Measurements from ENCODE around the gene NCAM1.

Gene NCAM1

DNA sequence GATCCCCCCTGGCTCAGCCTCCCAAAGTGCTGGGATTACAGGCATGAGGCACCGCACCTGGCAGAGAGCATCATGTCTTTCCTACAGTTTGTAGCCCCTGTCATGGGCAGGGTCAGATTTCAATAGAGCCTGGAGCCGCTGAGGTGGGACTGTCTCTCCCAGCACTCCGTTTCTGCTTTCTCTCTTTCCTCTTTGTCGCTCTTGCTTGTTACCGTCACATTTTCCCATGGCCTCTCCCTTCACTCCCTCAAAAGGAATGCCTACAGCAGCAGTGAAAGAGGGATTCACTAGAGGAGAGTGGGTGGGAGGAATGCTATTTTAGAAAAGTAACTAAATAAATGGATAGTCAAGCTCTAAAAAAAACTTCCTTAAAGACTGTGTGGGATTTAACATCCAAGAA lies 216.5 kb downstream of the NCAM1 start:
- in situ Hi-C loops (cut with HindIII; ENCODE audit: low pct_ligation_motif_present, low pct_unique_long_range_greater_than_20kb, low sequenced_read_pairs): no loop called here
- no peak for DNase-seq

DNA sequence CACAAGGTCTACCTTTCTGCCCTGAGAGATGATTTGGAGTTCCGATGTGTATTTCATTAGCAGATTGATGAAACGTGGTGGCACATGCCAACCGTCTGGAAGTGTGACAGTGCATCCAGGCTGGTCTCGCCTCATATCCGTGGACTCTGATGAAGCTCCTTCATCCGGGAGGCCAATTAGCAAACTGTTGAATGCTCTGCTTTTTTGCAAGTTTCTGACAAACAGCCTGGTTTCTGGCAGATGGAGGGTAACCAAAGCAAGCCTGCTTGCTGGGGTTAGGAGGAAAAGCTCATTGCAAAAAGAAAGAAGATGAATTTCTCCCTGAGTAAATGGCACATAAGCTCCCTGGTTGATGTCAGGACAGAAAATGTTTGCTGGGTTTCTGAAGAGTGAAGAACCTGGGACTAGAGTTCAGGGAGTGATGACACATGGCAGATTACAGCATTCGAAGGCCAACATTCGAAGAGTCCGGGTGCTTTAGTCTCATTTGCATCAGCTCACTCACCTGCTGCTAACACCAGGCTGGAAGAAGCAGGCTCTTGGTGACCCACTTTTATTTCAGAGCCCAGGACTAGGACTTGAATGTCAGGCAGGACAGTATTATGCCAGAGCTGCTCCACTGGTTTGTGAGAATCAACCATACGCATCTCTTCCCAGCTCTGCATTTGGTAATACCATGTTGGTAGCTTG lies 217.3 kb downstream of the NCAM1 start:
- in situ Hi-C loops (cut with HindIII; ENCODE audit: low pct_ligation_motif_present, low pct_unique_long_range_greater_than_20kb, low sequenced_read_pairs): no loop called here
- no peak for DNase-seq

DNA sequence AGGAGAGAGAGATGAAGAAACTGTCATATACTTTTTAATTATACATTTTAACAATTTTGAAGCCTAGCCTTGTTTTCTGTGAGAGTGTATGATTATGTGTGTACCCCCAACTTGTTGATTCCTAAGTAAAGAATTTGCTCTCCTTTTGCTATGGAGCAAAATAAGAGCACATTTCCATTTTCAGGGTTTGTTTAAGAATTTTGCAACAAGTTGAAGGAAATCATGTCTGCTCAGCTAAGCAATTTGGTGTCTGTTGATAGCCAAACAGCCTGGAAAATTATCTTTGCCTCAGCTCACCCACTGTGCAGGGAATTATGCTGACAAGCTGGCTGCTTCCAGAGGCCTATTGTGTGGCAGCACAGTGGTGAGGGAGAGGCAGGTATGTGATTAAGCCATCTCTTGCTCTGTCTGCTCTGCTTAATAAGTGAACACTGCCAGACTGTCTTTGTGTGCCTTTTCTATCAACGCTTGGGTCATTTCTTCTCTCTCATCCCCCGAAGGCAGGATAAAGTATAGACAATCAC lies 218.0 kb downstream of the NCAM1 start:
- in situ Hi-C loops (cut with HindIII; ENCODE audit: low pct_ligation_motif_present, low pct_unique_long_range_greater_than_20kb, low sequenced_read_pairs): no loop called here
- DNase-seq: no peak

DNA sequence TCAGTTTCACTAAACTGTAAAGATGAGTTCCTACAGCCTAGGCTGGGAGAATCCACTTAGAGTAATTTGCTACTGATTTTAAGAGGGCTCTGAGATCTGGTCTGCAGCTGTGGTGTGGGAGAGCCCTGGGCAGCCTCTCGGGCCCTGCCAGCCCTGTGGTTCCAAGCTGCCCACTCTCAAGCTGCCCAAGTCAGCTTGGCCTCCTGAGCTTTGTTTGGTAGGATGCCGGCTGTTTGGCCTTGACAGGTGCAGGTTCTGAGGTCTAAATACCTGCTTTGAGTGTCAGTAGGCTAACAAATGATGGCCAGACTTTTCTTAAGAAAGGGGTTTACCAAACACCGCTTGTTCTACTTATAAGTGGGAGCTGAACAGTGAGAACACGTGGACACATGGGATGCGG lies 219.9 kb downstream of the NCAM1 start:
- no peak for DNase-seq
- in situ Hi-C loops (cut with HindIII; ENCODE audit: low pct_ligation_motif_present, low pct_unique_long_range_greater_than_20kb, low sequenced_read_pairs): no loop called here

DNA sequence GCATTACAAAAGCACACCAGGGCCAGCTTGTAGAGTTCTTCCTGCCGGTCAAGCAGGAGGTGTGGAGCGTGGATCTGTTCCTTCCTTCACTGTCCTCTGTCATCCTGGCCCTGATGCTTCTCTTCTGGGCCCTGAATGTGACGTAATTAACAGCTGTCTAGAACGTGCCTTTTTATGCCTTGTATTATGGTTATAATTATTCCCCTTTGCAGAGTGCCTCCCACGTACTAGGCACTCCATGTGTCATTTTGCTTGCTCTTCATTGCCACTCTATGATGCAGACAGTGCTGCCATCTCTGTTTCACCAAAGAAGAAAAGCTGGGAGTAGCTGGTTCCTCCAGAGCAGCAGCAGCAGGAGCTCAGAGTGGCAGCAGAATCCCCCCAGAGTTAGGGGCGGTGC lies 221.1 kb downstream of the NCAM1 start:
- in situ Hi-C loops (cut with HindIII; ENCODE audit: low pct_ligation_motif_present, low pct_unique_long_range_greater_than_20kb, low sequenced_read_pairs): no loop called here

DNA sequence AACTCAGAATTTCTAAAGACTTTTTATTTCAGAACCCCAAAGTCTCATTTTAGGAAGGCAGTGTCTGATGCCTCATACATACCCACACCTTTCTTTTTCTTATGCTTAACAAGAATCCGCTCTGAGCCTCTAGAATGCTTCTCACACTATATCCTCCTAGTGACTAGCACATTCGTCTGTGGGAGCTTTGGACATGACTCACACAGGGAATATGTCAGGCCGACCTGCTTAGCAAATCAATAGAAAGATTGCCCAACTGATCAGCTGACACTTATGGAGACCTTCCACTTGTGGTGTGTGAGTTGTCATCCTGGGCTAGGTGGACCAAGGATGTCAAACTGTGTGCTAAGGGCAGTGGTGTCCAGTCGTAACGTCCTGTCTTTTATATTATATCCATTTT lies 223.3 kb downstream of the NCAM1 start:
- no peak for DNase-seq
- in situ Hi-C loops (cut with HindIII; ENCODE audit: low pct_ligation_motif_present, low pct_unique_long_range_greater_than_20kb, low sequenced_read_pairs): no loop called here

More for the DNA sequence above, 221.1 kb downstream of the NCAM1 start:
- DNase-seq: no peak

DNA sequence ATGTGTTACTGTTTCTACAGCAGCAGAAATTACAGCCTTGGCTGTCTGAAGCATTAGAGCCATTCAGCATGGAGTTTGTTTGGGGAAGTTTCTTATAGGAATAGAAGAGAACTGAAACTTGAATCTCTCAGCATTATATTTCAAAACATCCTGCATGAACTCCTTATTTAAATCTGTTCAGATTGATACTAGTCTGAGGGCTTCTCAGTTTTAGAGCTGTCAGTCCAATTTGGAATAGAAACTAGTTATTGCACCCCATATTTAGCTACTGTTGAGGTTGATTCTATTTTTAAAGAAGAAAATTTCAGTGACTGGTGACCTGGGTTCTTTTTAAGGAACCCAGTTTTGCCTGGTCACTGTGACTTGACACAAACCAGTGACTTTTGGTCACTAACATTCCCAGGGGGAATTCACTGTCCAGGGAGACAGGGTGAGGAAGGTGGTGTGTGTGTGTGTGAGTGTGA lies 227.2 kb downstream of the NCAM1 start:
- no peak for DNase-seq
- in situ Hi-C loops (cut with HindIII; ENCODE audit: low pct_ligation_motif_present, low pct_unique_long_range_greater_than_20kb, low sequenced_read_pairs): no loop called here

DNA sequence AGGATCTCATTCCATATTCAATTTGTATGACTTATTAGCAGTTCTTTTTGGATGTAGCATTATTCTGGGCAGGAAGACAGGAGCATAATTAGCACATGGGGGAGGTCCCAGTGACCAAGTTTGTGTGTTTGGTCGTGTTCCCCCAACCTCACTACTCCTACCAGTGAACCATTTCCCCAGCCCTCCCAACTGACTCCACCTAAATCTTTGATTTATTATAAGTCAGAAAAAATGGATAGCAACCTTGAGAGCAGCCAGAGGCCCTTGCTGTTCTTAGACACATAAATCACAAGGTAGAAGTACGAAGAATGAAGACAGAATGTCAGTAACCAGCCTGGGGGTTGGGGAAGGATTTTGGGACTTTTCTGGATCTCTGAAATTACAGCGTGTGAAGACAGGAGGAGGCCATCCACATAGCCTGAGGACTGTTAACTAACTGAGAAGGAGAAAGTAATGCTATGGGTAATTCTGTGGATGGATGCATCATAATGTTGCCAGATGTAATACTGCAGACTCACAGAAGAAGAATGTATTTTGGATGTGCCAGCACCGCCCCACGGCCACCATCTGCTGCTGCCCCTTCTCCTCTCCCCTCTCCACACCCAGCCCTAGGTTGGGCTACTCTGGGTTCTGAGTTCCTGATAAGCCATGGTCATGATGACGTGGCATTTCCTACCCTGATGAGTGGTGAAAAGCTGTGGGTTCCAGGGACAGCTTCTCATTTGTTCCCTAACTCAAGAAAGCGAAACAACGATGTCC lies 228.9 kb downstream of the NCAM1 start:
- in situ Hi-C loops (cut with HindIII; ENCODE audit: low pct_ligation_motif_present, low pct_unique_long_range_greater_than_20kb, low sequenced_read_pairs): no loop called here
- DNase-seq: no peak

DNA sequence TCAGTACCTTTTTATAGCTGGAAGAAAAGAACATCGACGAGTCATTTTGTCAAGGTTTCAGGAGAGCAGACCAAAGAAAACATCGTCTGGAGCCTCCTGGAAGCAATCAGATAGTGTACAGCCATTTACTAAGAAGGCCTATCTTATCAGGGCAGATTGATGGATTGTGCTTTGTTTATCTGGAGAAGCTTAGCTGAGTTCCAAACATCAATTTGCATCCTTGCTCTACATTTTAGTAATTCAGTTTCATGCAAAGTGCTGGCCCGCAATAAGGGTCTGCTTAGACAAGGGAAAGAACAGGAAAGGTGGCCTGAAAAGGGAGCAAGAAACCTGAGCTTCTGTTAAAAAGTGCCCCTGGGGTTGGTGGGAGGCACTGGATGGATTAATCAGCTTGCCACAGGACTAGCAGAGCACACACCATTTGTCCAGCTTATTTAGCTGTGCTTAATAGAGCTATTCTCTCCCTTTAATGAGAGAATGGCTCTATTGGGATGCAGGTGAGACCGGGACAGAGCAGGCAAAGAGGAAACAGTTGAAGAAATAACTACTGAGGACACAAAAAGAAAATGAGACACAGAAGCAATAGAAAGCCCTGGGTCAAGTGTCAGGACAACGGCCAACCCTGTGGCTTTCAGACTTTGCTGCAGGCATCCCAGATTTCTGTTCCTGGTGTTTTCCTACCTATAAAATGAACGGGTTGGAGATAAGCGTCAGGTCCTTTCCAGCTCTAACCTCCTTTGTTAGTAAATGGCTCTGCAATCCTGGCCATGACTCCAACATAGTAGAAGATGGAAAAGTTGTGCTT lies 231.1 kb downstream of the NCAM1 start:
- DNase-seq: no peak
- in situ Hi-C loops (cut with HindIII; ENCODE audit: low pct_ligation_motif_present, low pct_unique_long_range_greater_than_20kb, low sequenced_read_pairs): no loop called here

DNA sequence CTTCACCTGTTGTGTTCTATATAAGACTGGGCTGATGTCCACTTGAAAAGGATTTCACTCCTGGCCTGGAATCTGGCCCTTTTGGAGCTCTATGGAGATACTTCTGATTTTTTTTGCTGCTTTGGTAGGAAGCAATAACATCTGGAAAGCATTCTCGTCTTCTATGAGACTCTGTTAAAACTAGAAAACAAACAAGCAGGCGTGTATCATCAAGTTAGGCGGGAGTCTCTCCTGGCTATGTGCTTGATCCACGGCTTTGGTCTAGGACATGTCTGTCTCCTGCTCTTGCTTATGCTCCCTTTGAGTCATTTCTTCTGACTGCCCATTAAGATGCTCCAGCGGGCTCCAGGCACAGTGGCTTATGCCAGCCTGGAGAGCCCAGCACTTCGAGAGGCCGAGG lies 231.8 kb downstream of the NCAM1 start:
- in situ Hi-C loops (cut with HindIII; ENCODE audit: low pct_ligation_motif_present, low pct_unique_long_range_greater_than_20kb, low sequenced_read_pairs): no loop called here
- DNase-seq: no peak

DNA sequence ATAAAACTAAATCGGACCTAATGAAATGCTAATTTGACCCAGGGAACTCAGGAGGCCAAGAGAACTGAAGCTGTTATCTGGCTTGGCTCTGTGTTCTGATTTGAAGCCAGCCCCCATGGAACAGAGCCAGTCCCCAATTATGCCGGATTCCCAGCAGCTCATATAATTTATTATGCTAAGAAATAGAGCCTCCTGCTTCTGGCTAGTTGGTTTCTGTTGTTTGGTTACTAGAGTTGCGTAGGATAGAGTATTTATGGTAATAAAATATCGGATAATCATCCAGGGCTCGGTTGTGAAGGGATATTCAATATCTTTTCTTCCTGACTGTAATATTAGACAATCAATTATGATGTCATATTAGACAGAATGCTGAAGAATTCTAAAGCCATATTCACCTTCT lies 232.7 kb downstream of the NCAM1 start:
- in situ Hi-C loops (cut with HindIII; ENCODE audit: low pct_ligation_motif_present, low pct_unique_long_range_greater_than_20kb, low sequenced_read_pairs): no loop called here
- no peak for DNase-seq

DNA sequence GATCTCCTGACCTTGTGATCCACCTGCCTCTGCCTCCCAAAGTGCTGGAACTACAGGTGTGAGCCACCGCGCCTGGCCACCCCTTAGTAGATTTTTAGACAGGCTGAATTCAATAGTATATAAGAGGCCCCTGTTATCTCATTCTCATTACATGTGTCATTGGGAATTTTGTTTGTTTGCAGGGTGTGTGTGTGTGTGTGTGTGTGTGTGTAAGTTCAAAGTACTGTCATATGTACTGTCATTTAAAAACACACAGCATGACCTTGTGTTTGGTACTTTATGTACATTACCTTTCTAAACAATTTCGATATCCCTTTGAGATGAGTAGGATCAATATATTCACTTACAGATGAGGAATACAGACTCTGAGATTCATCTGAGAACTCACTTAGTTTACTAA lies 234.5 kb downstream of the NCAM1 start:
- DNase-seq: no peak
- in situ Hi-C loops (cut with HindIII; ENCODE audit: low pct_ligation_motif_present, low pct_unique_long_range_greater_than_20kb, low sequenced_read_pairs): no loop called here

DNA sequence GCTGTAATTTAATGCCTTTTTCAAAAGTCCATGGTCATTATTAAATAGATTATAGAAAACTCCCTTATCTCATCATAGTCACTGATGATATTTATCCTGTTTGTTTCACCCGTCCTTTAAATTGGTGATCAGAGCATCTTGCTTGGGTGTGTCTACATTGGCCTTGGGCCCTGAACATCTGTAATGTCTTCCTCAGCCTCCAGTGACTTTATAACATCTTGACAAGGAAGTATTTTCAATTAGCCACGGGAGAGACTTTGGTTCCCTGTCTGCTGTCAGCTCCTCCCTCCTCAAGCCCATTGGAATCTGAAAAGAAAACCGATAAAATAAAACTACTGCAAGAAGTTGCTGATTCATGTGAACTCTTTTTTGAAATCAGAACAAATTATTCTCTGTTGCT lies 236.2 kb downstream of the NCAM1 start:
- in situ Hi-C loops (cut with HindIII; ENCODE audit: low pct_ligation_motif_present, low pct_unique_long_range_greater_than_20kb, low sequenced_read_pairs): no loop called here
- no peak for DNase-seq

DNA sequence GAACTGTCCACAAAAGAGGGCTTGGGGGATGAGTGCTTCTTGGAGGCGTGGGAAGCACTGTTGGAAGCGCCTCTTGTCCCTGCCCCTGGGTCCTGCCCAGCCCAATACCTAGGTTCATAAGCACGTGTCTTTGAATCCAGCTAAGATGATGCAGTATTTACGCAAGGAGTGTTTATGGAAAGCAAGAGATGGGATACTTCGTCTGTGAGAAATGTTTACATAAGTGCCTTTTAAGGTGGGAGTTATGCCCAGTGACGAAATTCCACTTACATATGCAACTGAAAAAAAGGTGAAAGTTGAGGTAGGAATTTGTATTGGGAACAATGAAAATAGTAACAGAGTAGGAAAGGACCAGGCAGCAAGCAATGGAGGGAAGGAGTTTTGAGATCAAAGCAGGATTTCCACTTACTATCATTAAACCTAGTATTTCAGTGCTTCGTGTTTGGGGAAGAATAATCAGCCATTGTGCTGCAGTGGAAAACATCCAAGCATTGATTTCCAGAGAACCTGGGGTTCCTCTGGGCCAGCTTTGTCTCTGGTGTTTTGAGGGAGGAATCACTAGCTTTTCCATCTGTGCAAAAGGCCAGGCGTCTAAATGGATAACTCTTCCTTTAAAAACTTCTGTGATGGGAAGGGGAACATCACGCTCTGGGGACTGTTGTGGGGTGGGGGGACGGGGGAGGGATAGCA lies 237.9 kb downstream of the NCAM1 start:
- in situ Hi-C loops (cut with HindIII; ENCODE audit: low pct_ligation_motif_present, low pct_unique_long_range_greater_than_20kb, low sequenced_read_pairs): no loop called here
- no peak for DNase-seq

DNA sequence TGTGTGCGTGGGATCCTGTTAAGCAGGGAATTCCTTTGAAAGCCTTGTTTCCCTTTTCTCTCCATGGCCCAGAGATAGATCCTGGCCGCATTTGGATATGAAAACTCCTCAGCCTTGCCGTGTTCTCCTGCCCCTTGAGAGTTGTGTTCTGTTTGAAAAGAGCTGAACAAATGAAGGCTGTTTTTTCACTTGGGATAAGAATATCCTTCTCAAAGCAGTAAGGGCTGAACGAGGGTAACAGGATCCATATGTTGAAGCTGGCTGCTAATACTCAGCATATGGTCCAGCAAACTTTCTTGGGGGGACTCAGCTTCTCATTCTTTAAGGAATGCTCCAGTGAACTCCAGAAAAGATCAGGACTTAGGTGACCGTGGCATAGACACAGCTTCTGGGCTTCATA lies 238.6 kb downstream of the NCAM1 start:
- in situ Hi-C loops (cut with HindIII; ENCODE audit: low pct_ligation_motif_present, low pct_unique_long_range_greater_than_20kb, low sequenced_read_pairs): no loop called here

DNA sequence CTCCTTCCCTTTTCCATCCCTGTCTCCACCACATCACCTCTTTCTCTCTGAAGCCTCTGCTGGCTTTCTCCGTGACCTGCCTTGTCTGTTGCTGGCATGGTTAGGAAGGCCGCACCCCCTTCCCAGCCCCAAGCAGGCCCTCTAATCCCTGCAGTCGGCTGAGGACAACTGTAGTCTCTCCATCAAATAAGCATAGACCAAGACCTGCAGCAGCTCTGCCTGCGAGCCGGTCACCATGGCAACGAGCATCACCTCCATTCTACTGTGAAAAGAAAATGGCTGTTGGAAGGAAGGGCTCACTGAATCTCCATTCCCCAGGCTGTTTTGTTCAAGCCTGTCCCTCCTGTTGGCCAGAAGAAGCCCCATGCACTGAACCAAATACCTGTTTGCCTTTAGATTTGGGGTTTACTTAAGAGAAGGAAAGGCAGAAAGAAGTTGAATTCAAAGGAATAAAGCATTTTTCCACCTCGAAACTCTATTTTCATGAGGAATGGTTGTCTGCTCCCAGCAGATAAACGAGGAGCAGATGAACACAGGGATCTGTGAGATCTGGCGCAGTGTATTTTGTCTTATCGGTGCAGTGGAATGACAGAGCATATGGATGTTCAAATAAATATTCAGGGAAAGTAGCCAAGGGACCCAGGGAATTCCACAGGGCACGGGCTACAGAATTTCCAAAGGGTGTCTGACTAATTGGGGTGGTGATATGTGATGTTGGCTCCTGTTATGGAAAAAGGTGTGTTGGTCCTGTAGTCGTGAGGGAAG lies 240.0 kb downstream of the NCAM1 start:
- no peak for DNase-seq
- in situ Hi-C loops (cut with HindIII; ENCODE audit: low pct_ligation_motif_present, low pct_unique_long_range_greater_than_20kb, low sequenced_read_pairs): no loop called here

More for the DNA sequence above, 238.6 kb downstream of the NCAM1 start:
- DNase-seq: no peak

DNA sequence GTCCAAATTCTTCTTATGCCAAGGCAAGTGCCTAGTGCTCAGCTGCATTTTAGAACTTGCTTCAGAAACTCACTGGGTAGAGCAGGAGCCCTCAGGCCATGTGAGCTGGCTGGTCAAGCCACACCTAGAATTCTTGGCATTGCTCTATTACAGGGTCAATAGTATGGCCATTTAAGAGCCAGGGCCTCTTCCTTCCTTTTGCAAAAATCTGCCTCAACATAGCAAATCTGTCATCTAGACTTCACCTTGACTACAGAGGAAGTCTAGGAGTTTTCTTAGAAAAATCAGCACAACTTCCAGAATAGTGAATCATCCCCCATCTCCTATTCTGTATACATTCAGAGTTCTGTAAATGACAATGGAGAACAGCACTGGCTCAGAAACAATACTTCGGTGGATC lies 241.2 kb downstream of the NCAM1 start:
- in situ Hi-C loops (cut with HindIII; ENCODE audit: low pct_ligation_motif_present, low pct_unique_long_range_greater_than_20kb, low sequenced_read_pairs): no loop called here
- DNase-seq: no peak

DNA sequence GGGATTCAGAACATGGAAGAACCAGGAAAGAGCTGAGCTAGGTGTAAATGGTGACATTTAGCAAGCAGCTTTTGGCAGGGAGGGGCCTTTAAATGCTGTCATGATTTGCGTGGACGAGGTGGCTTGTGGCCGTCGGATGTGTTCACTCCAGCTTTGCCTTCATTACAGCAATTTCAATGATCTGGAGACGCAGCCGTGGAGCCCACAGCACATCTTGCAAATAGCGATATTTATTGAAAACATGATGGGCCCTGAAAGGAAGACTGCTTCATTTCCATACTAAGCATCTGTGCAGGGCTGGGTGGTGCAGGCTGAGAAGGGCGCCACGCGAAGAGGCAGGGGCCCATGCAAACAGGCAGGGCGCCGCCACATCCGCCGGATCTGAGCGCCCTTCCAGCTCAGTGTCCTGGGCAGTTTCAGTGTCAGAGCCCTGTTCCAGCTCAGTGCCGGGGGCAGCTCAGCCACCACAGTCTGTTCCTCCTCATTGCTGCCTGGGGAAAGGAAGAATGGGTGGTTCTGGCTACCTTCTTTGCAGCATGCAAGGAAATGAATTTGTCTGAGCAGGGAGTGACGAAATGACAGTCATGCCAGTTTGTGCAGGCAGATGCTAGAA lies 242.0 kb downstream of the NCAM1 start:
- no peak for DNase-seq
- in situ Hi-C loops (cut with HindIII; ENCODE audit: low pct_ligation_motif_present, low pct_unique_long_range_greater_than_20kb, low sequenced_read_pairs): no loop called here
